ENCODE results near the gene CDH23. TPM values are rescaled to one million over a fixed set of nuclear protein-coding genes. Genes with fewer than 3 reads are reported as not detected.

Gene CDH23
- total and polyA plus RNA-seq, 2 donors from 2014 or later: 1.1 to 6.4 TPM

GRCh38 chr10:71353639-71354038 lies 43.1 kb upstream of the CDH23 start:
- Histone ChIP-seq H3K27me3 (ENCODE audit: control insufficient read depth, insufficient read depth, low read length) (no peaks in the 10 kb centered on the region), H3K4me3 (ENCODE audit: low read length in 3 of 3) (no peak overlapping the region), H3K27ac (ENCODE audit: low read depth in 2 of 2, low read length in 2 of 2) (no peak overlapping the region), H3K9me3 (ENCODE audit: control insufficient read depth in 2 of 3, insufficient read depth in 1 of 3, low read length in 3 of 3) (no peaks in the 10 kb centered on the region), H3K9ac (ENCODE audit: low read length in 3 of 3) (no peak overlapping the region), H3K4me1 (ENCODE audit: control insufficient read depth in 2 of 3, insufficient read depth in 2 of 3, low read depth in 1 of 3, low read length in 3 of 3) (peaks cover 0 to 3% (median 0%) of the 10 kb centered on the region in 3 donors), H3K36me3 (ENCODE audit: control insufficient read depth in 2 of 3, insufficient read depth in 3 of 3, low read length in 3 of 3) (peaks cover 0 to 7% (median 2%) of the 10 kb centered on the region in 3 donors)
- no peak for DNase-seq
- FAIRE-seq: no peak
- intact Hi-C loops (cut with DNase I): no loop called here
- no peak for TF ChIP-seq CTCF (IDR thresholded peaks at IDR 0.05; ENCODE audit: borderline replicate concordance, extremely low read depth, insufficient read depth)

- Histone ChIP-seq H3K27ac (ENCODE audit: low read depth in 2 of 2, low read length in 2 of 2) (no peak overlapping the region), H3K36me3 (ENCODE audit: control insufficient read depth in 2 of 3, insufficient read depth in 3 of 3, low read length in 3 of 3) (peaks cover 0 to 9% (median 2%) of the 10 kb centered on the region in 3 donors), H3K9ac (ENCODE audit: low read length in 3 of 3) (no peak overlapping the region), H3K4me1 (ENCODE audit: control insufficient read depth in 2 of 3, insufficient read depth in 2 of 3, low read depth in 1 of 3, low read length in 3 of 3) (peaks cover 0 to 3% (median 0%) of the 10 kb centered on the region in 3 donors), H3K9me3 (ENCODE audit: control insufficient read depth in 2 of 3, insufficient read depth in 1 of 3, low read length in 3 of 3) (no peaks in the 10 kb centered on the region), H3K4me3 (ENCODE audit: low read length in 3 of 3) (no peak overlapping the region), H3K27me3 (ENCODE audit: control insufficient read depth, insufficient read depth, low read length) (no peaks in the 10 kb centered on the region)
- no peak for FAIRE-seq
- DNase-seq: no peak
- TF ChIP-seq CTCF (IDR thresholded peaks at IDR 0.05; ENCODE audit: borderline replicate concordance, extremely low read depth, insufficient read depth): no peak
- intact Hi-C loops (cut with DNase I): no loop called here
Observed at GRCh38 chr10:71354776-71355175, 41.9 kb upstream of the CDH23 start.

GRCh38 chr10:71355886-71356285 lies 40.8 kb upstream of the CDH23 start:
- Histone ChIP-seq H3K4me3 (ENCODE audit: low read length in 3 of 3) (no peak overlapping the region), H3K27me3 (ENCODE audit: control insufficient read depth, insufficient read depth, low read length) (no peaks in the 10 kb centered on the region), H3K4me1 (ENCODE audit: control insufficient read depth in 2 of 3, insufficient read depth in 2 of 3, low read depth in 1 of 3, low read length in 3 of 3) (peaks cover 0 to 3% (median 0%) of the 10 kb centered on the region in 3 donors), H3K36me3 (ENCODE audit: control insufficient read depth in 2 of 3, insufficient read depth in 3 of 3, low read length in 3 of 3) (peaks cover 0 to 9% (median 2%) of the 10 kb centered on the region in 3 donors), H3K9me3 (ENCODE audit: control insufficient read depth in 2 of 3, insufficient read depth in 1 of 3, low read length in 3 of 3) (no peaks in the 10 kb centered on the region), H3K9ac (ENCODE audit: low read length in 3 of 3) (no peak overlapping the region), H3K27ac (ENCODE audit: low read depth in 2 of 2, low read length in 2 of 2) (no peak overlapping the region)
- no peak for TF ChIP-seq CTCF (IDR thresholded peaks at IDR 0.05; ENCODE audit: borderline replicate concordance, extremely low read depth, insufficient read depth)
- FAIRE-seq (no peak), DNase-seq (no peak)
- intact Hi-C loops (cut with DNase I): no loop called here

GRCh38 chr10:71357792-71358265 lies 38.9 kb upstream of the CDH23 start:
- Histone ChIP-seq H3K27me3 (ENCODE audit: control insufficient read depth, insufficient read depth, low read length) (no peaks in the 10 kb centered on the region), H3K9ac (ENCODE audit: low read length in 3 of 3) (no peak overlapping the region), H3K27ac (ENCODE audit: low read depth in 2 of 2, low read length in 2 of 2) (no peak overlapping the region), H3K9me3 (ENCODE audit: control insufficient read depth in 2 of 3, insufficient read depth in 1 of 3, low read length in 3 of 3) (no peaks in the 10 kb centered on the region), H3K4me1 (ENCODE audit: control insufficient read depth in 2 of 3, insufficient read depth in 2 of 3, low read depth in 1 of 3, low read length in 3 of 3) (peaks cover 0 to 3% (median 0%) of the 10 kb centered on the region in 3 donors), H3K4me3 (ENCODE audit: low read length in 3 of 3) (no peak overlapping the region), H3K36me3 (ENCODE audit: control insufficient read depth in 2 of 3, insufficient read depth in 3 of 3, low read length in 3 of 3) (peaks cover 0 to 12% (median 2%) of the 10 kb centered on the region in 3 donors)
- intact Hi-C loops (cut with DNase I): no loop called here
- TF ChIP-seq CTCF (IDR thresholded peaks at IDR 0.05; ENCODE audit: borderline replicate concordance, extremely low read depth, insufficient read depth): no peak
- peak in 1 of 5 donors; percentile 82 for DNase-seq
- no peak for FAIRE-seq

All from kidney (tissue), 14 donors.